ENCODE data around the gene AP3S2. TPM values are rescaled to one million over a fixed set of nuclear protein-coding genes. Genes with fewer than 3 reads are reported as not detected.

AP3S2 gene
- total RNA-seq, 4 donors from 2014 or later = 13.2 to 106 (median 63.5) TPM

GRCh38 chr15:89806559-89807550, 86.9 kb downstream of the AP3S2 start:
- peak overlapping the region in 3 of 4 donors; percentile 67 to 92 (median 89) for H3K27ac ChIP-seq
- peak in 2 of 3 donors; percentile 85 to 91 for DNase-seq
- no peaks in the 10 kb centered on the region for H3K27me3 ChIP-seq

GRCh38 chr15:89806210-89806558, 87.6 kb downstream of the AP3S2 start:
- H3K27ac ChIP-seq = peak overlapping the region in 3 of 4 donors; percentile 67 to 92 (median 89)
- TF ChIP-seq POLR2A (IDR thresholded peaks at IDR 0.05) (no peak), CTCF (IDR thresholded peaks at IDR 0.05) (no peak)
- H3K9me3 ChIP-seq = no peaks in the 10 kb centered on the region
- peak overlapping the region in 3 of 4 donors; percentile 30 to 73 (median 58) for H3K4me3 ChIP-seq
- peaks cover 0 to 10% (median 0%) of the 10 kb centered on the region in 4 donors for H3K4me1 ChIP-seq
- no peak for DNase-seq
- no peaks in the 10 kb centered on the region for H3K27me3 ChIP-seq
- H3K36me3 ChIP-seq = peaks cover 0 to 41% (median 0%) of the 10 kb centered on the region in 3 donors

More at GRCh38 chr15:89806559-89807550, 86.9 kb downstream of the AP3S2 start:
- no peaks in the 10 kb centered on the region for H3K9me3 ChIP-seq
- TF ChIP-seq CTCF (IDR thresholded peaks at IDR 0.05) (peak in 1 of 6 experiments; percentile 10), POLR2A (IDR thresholded peaks at IDR 0.05) (peak; percentile 94 to 97)
- H3K4me3 ChIP-seq = peak overlapping the region in 3 of 4 donors; percentile 30 to 73 (median 58)
- H3K4me1 ChIP-seq = peaks cover 0 to 10% (median 0%) of the 10 kb centered on the region in 4 donors
- H3K36me3 ChIP-seq = peaks cover 0 to 35% (median 0%) of the 10 kb centered on the region in 3 donors

GRCh38 chr15:89805241-89806209, 88.3 kb downstream of the AP3S2 start:
- Histone ChIP-seq H3K9me3 (no peaks in the 10 kb centered on the region), H3K36me3 (peaks cover 0 to 48% (median 0%) of the 10 kb centered on the region in 3 donors), H3K4me1 (peaks cover 0 to 10% (median 0%) of the 10 kb centered on the region in 4 donors), H3K4me3 (peak overlapping the region in 3 of 4 donors; percentile 30 to 73 (median 58)), H3K27ac (peak overlapping the region in 3 of 4 donors; percentile 67 to 92 (median 89)), H3K27me3 (no peaks in the 10 kb centered on the region)
- no peak for TF ChIP-seq POLR2A (IDR thresholded peaks at IDR 0.05)
- TF ChIP-seq CTCF (IDR thresholded peaks at IDR 0.05) = no peak
- peak in 1 of 3 donors; percentile 64 for DNase-seq

- Histone ChIP-seq H3K4me3 (peak overlapping the region in 3 of 4 donors; percentile 30 to 73 (median 58)), H3K36me3 (peaks cover 0 to 53% (median 0%) of the 10 kb centered on the region in 3 donors), H3K9me3 (no peaks in the 10 kb centered on the region), H3K4me1 (peaks cover 0 to 5% (median 0%) of the 10 kb centered on the region in 4 donors), H3K27me3 (no peaks in the 10 kb centered on the region), H3K27ac (peak overlapping the region in 3 of 4 donors; percentile 67 to 92 (median 89))
- TF ChIP-seq CTCF (IDR thresholded peaks at IDR 0.05) (no peak), POLR2A (IDR thresholded peaks at IDR 0.05) (peak in 1 of 2 donors; percentile 36)
- DNase-seq = peak in 2 of 3 donors; percentile 63 to 79
Observed at GRCh38 chr15:89803941-89804800, 89.6 kb downstream of the AP3S2 start.

Data from Peyer's patch (tissue), 4 donors.